Common myeloid progenitor, CD34-positive (primary cell): ENCODE results near the gene HAUS8.

Experiments
- CTCF ChIA-PET: fragments of 350-600 bp; sonication (Branson Sonifier 250); formaldehyde crosslinking; loops from one replicate; lab custom pipeline; 2021; ENCODE audit warnings: antibody characterized with exemption; lab: Charles Lee
- POLR2A ChIA-PET: fragments of 350-600 bp; sonication (Branson Sonifier 250); formaldehyde crosslinking; loops from one replicate; lab custom pipeline; 2021; ENCODE audit warnings: antibody characterized with exemption; lab: Charles Lee
- DNase-seq, 3 donors: peaks; one replicate each; pipeline versions ENCODE4 v3.0.0 to v3.0.0-alpha.2; 2013
- H3K27ac ChIP-seq, 2 experiments: 1 replicate in 1 of 2; 2 replicates in 1 of 2; pipeline ENCODE4 v1.7.0; 2013; ENCODE audit warnings: inconsistent platforms in 2 of 2, low read length in 2 of 2, mild to moderate bottlenecking in 2 of 2, low read depth in 1 of 2, moderate library complexity in 1 of 2; ENCODE audit not compliant: severe bottlenecking in 2 of 2, insufficient read depth in 1 of 2, poor library complexity in 1 of 2
- H3K27me3 ChIP-seq, 5 experiments: replicated peaks in 2 of 5; 1 replicate in 3 of 5; 2 replicates in 2 of 5; pipeline versions ENCODE4 v1.6.1 to v1.7.0; 2013; ENCODE audit warnings: low read length in 4 of 5, mild to moderate bottlenecking in 2 of 5, moderate library complexity in 2 of 5, inconsistent platforms in 1 of 5; ENCODE audit not compliant: insufficient read depth in 5 of 5, control insufficient read depth in 4 of 5
- H3K36me3 ChIP-seq, 4 experiments: 1 replicate in 2 of 4; 2 replicates in 2 of 4; pipeline versions ENCODE4 v1.6.1 to v1.7.0; 2013; ENCODE audit warnings: low read length in 3 of 4, control low read depth in 1 of 4, mild to moderate bottlenecking in 1 of 4; ENCODE audit not compliant: control insufficient read depth in 4 of 4, insufficient read depth in 4 of 4
- H3K4me1 ChIP-seq, 4 experiments: 1 replicate in 3 of 4; 2 replicates in 1 of 4; pipeline versions ENCODE4 v1.6.1 to v1.7.1; 2013; ENCODE audit warnings: low read length in 3 of 4, mild to moderate bottlenecking in 3 of 4, control low read depth in 1 of 4, inconsistent platforms in 1 of 4, moderate library complexity in 1 of 4; ENCODE audit not compliant: control insufficient read depth in 4 of 4, insufficient read depth in 4 of 4; ENCODE audit errors: control extremely low read depth in 1 of 4
- H3K4me3 ChIP-seq, 7 experiments: 1 replicate in 4 of 7; 2 replicates in 3 of 7; pipeline versions ENCODE4 v1.5.1 to v1.7.0; 2013; ENCODE audit warnings: mild to moderate bottlenecking in 7 of 7, low read length in 6 of 7, moderate library complexity in 6 of 7, inconsistent platforms in 2 of 7, low read depth in 2 of 7, control low read depth in 1 of 7; ENCODE audit not compliant: insufficient read depth in 4 of 7, control insufficient read depth in 1 of 7; ENCODE audit errors: extremely low read depth in 1 of 7
- H3K9me3 ChIP-seq, 5 experiments: 1 replicate in 4 of 5; 2 replicates in 1 of 5; pipeline versions ENCODE4 v1.6.1 to v1.7.1; 2013; ENCODE audit warnings: low read length in 4 of 5, mild to moderate bottlenecking in 2 of 5, inconsistent platforms in 1 of 5, low read depth in 1 of 5, moderate library complexity in 1 of 5; ENCODE audit not compliant: control insufficient read depth in 4 of 5, insufficient read depth in 2 of 5; ENCODE audit errors: control extremely low read depth in 1 of 5
- WGBS: methylation state at CpG from one replicate; pipeline ENCODE4 v1.1.5; 2013; ENCODE audit not compliant: insufficient coverage; 5-methylcytosine and 5-hydroxymethylcytosine counted together

Gene HAUS8

GRCh38 chr19:17073869-17074633 lies 1.2 kb downstream of the HAUS8 start:
- Histone ChIP-seq H3K27ac (peak overlapping the region in 1 of 2 experiments; percentile 85), H3K4me3 (peak overlapping the region in 6 of 7 experiments; percentile 1 to 98 (median 94)), H3K9me3 (no peaks in the 10 kb centered on the region), H3K27me3 (no peaks in the 10 kb centered on the region), H3K36me3 (peaks cover 0 to 46% (median 16%) of the 10 kb centered on the region in 4 experiments), H3K4me1 (peaks cover 2 to 43% (median 31%) of the 10 kb centered on the region in 4 experiments)
- ChIA-PET POLR2A (interaction anchor here (0.6 kb wide), 1 partner anchor 12 kb away, joined by 3 read pairs; no protein-coding TSS in a partner anchor), CTCF (interaction anchor here (0.7 to 1.7 kb wide), 4 partner anchors 9 to 316 kb away, joined by 3 to 4 read pairs (median 3); partner anchors contain the start of gene OCEL1)
- DNase-seq: peak in 1 of 3 donors; percentile 33
- WGBS: 80% methylated on average over 15 of the region's 18 CpGs

GRCh38 chr19:17070912-17071311 lies 4.3 kb downstream of the HAUS8 start:
- Histone ChIP-seq H3K27me3 (no peaks in the 10 kb centered on the region), H3K4me1 (peaks cover 2 to 29% (median 21%) of the 10 kb centered on the region in 4 experiments), H3K4me3 (no peak overlapping the region), H3K9me3 (no peaks in the 10 kb centered on the region), H3K27ac (no peak overlapping the region), H3K36me3 (peaks cover 0 to 46% (median 14%) of the 10 kb centered on the region in 4 experiments)
- ChIA-PET CTCF (interaction anchor here (1.1 to 1.7 kb wide), 2 partner anchors 113 to 165 kb away, joined by 3 read pairs; no protein-coding TSS in a partner anchor), POLR2A (interaction anchor here (0.7 kb wide), 1 partner anchor 116 kb away, joined by 6 read pairs; no protein-coding TSS in a partner anchor)
- no peak for DNase-seq
- 100% methylated on average over 7 of the region's 7 CpGs for WGBS

GRCh38 chr19:17070421-17070820 lies 4.8 kb downstream of the HAUS8 start:
- no peaks in the 10 kb centered on the region for H3K27me3 ChIP-seq
- H3K9me3 ChIP-seq: no peaks in the 10 kb centered on the region
- peaks cover 2 to 29% (median 21%) of the 10 kb centered on the region in 4 experiments for H3K4me1 ChIP-seq
- no peak overlapping the region for H3K27ac ChIP-seq
- POLR2A ChIA-PET: no interaction called here
- CTCF ChIA-PET: interaction anchor here (1.7 kb wide), 1 partner anchor 114 kb away, joined by 3 read pairs; no protein-coding TSS in a partner anchor
- no peak overlapping the region for H3K4me3 ChIP-seq
- peaks cover 0 to 46% (median 14%) of the 10 kb centered on the region in 4 experiments for H3K36me3 ChIP-seq
- DNase-seq: no peak
- WGBS: 98% methylated on average over 12 of the region's 12 CpGs

- peaks cover 0 to 2% (median 0%) of the 10 kb centered on the region in 5 experiments for H3K9me3 ChIP-seq
- WGBS: 86% methylated on average over 5 of the region's 9 CpGs
- H3K27ac ChIP-seq: no peak overlapping the region
- H3K4me1 ChIP-seq: peaks cover 2 to 22% (median 12%) of the 10 kb centered on the region in 4 experiments
- no peak for DNase-seq
- H3K27me3 ChIP-seq: no peaks in the 10 kb centered on the region
- H3K36me3 ChIP-seq: peaks cover 0 to 57% (median 17%) of the 10 kb centered on the region in 4 experiments
- POLR2A ChIA-PET: interaction anchor here (0.6 kb wide), 1 partner anchor 34 kb away, joined by 3 read pairs; no protein-coding TSS in a partner anchor
- no peak overlapping the region for H3K4me3 ChIP-seq
- CTCF ChIA-PET: interaction anchor here (1.1 to 1.9 kb wide), 7 partner anchors 21 to 214 kb away, joined by 4 to 10 read pairs (median 4); no protein-coding TSS in a partner anchor
Observed at GRCh38 chr19:17069193-17069592, 6.1 kb downstream of the HAUS8 start.

- Histone ChIP-seq H3K27ac (no peak overlapping the region), H3K36me3 (peaks cover 14 to 71% (median 32%) of the 10 kb centered on the region in 4 experiments), H3K4me3 (no peak overlapping the region), H3K4me1 (peaks cover 0 to 9% (median 6%) of the 10 kb centered on the region in 4 experiments), H3K27me3 (no peaks in the 10 kb centered on the region), H3K9me3 (peaks cover 3 to 26% (median 15%) of the 10 kb centered on the region in 5 experiments)
- WGBS: 83% methylated on average over 1 of the region's 2 CpGs
- POLR2A ChIA-PET: no interaction called here
- CTCF ChIA-PET: interaction anchor here (0.9 kb wide), 1 partner anchor 220 kb away, joined by 3 read pairs; no protein-coding TSS in a partner anchor
- no peak for DNase-seq
Observed at GRCh38 chr19:17063428-17063827, 11.8 kb downstream of the HAUS8 start.

GRCh38 chr19:17061691-17062090 lies 13.6 kb downstream of the HAUS8 start:
- Histone ChIP-seq H3K4me3 (no peak overlapping the region), H3K27me3 (no peaks in the 10 kb centered on the region), H3K36me3 (peaks cover 25 to 78% (median 45%) of the 10 kb centered on the region in 4 experiments), H3K9me3 (peaks cover 5 to 39% (median 25%) of the 10 kb centered on the region in 5 experiments), H3K27ac (no peak overlapping the region), H3K4me1 (no peaks in the 10 kb centered on the region)
- WGBS: 98% methylated on average over 7 of the region's 7 CpGs
- DNase-seq: no peak
- CTCF ChIA-PET: no interaction called here
- POLR2A ChIA-PET: no interaction called here
